DND-41 (cell line): Measurements from ENCODE around the gene NBR1.

Experiments used
- ATAC-seq: fragments of 200-7000 bp; cut with Tn5 transposase; 3 replicates; pipeline ENCODE4 v1.9.1; 2021; ENCODE audit warnings: low read depth; ENCODE audit not compliant: insufficient read depth
- DNase-seq: peaks from one replicate; pipeline ENCODE4 v3.0.0-alpha.2; 2020
- H2AFZ ChIP-seq: 2 replicates; pipeline ENCODE4 v1.6.0; 2012; ENCODE audit warnings: low read depth, low read length
- H3K27ac ChIP-seq: 2 replicates; pipeline ENCODE4 v1.5.1; 2012; ENCODE audit warnings: low read length, inconsistent platforms
- H3K27me3 ChIP-seq: fragments of 200-600 bp; sonication (generic); 2 replicates; pipeline ENCODE4 v1.6.0; 2012; ENCODE audit warnings: low read length, mild to moderate bottlenecking, inconsistent platforms; ENCODE audit not compliant: insufficient read depth, poor library complexity
- H3K36me3 ChIP-seq: 2 replicates; pipeline ENCODE4 v1.5.1; 2012; ENCODE audit warnings: low read length, inconsistent platforms; ENCODE audit not compliant: insufficient read depth
- H3K4me1 ChIP-seq: 2 replicates; pipeline ENCODE4 v1.5.1; 2012; ENCODE audit warnings: mild to moderate bottlenecking, low read length; ENCODE audit not compliant: insufficient read depth
- H3K4me2 ChIP-seq: 2 replicates; pipeline ENCODE4 v1.6.0; 2012; ENCODE audit warnings: mild to moderate bottlenecking, moderate library complexity, low read length, inconsistent platforms; ENCODE audit not compliant: insufficient read depth
- H3K4me3 ChIP-seq, 2 experiments: fragments of 200-600 bp in 1 of 2; shearing (Covaris generic) in 1 of 2; 2 replicates each; pipeline ENCODE4 v1.5.1; 2012 to 2016; ENCODE audit warnings: inconsistent platforms in 2 of 2, low read length in 2 of 2, mild to moderate bottlenecking in 2 of 2, low read depth in 1 of 2, moderate library complexity in 1 of 2
- H3K79me2 ChIP-seq: 2 replicates; pipeline ENCODE4 v1.6.0; 2012; ENCODE audit warnings: low read length, inconsistent platforms; ENCODE audit not compliant: insufficient read depth
- H3K9ac ChIP-seq: 2 replicates; pipeline ENCODE4 v1.6.0; 2012; ENCODE audit warnings: low read depth, mild to moderate bottlenecking, inconsistent platforms, low read length, moderate library complexity
- H3K9me3 ChIP-seq: 2 replicates; pipeline ENCODE4 v1.5.1; 2012; ENCODE audit warnings: low read length, moderate library complexity, mild to moderate bottlenecking, inconsistent platforms; ENCODE audit not compliant: insufficient read depth, severe bottlenecking
- H4K20me1 ChIP-seq: 2 replicates; pipeline ENCODE4 v1.6.0; 2012; ENCODE audit warnings: low read length; ENCODE audit not compliant: insufficient read depth
- EZH2 ChIP-seq: IDR thresholded peaks from 3 replicates; pipeline ENCODE4 v1.6.1; 2012; ENCODE audit warnings: borderline replicate concordance, low read depth, mild to moderate bottlenecking, moderate library complexity, low read length, inconsistent platforms; ENCODE audit not compliant: severe bottlenecking
- TF ChIP-seq, protein P1 (sequence below): IDR thresholded peaks from 2 replicates; pipeline ENCODE4 v1.5.1; 2012; ENCODE audit warnings: borderline replicate concordance, low read length, moderate library complexity, mild to moderate bottlenecking; ENCODE audit not compliant: poor library complexity, severe bottlenecking; ENCODE audit errors: extremely low read depth

Gene NBR1, protein sequence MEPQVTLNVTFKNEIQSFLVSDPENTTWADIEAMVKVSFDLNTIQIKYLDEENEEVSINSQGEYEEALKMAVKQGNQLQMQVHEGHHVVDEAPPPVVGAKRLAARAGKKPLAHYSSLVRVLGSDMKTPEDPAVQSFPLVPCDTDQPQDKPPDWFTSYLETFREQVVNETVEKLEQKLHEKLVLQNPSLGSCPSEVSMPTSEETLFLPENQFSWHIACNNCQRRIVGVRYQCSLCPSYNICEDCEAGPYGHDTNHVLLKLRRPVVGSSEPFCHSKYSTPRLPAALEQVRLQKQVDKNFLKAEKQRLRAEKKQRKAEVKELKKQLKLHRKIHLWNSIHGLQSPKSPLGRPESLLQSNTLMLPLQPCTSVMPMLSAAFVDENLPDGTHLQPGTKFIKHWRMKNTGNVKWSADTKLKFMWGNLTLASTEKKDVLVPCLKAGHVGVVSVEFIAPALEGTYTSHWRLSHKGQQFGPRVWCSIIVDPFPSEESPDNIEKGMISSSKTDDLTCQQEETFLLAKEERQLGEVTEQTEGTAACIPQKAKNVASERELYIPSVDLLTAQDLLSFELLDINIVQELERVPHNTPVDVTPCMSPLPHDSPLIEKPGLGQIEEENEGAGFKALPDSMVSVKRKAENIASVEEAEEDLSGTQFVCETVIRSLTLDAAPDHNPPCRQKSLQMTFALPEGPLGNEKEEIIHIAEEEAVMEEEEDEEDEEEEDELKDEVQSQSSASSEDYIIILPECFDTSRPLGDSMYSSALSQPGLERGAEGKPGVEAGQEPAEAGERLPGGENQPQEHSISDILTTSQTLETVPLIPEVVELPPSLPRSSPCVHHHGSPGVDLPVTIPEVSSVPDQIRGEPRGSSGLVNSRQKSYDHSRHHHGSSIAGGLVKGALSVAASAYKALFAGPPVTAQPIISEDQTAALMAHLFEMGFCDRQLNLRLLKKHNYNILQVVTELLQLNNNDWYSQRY

DNA sequence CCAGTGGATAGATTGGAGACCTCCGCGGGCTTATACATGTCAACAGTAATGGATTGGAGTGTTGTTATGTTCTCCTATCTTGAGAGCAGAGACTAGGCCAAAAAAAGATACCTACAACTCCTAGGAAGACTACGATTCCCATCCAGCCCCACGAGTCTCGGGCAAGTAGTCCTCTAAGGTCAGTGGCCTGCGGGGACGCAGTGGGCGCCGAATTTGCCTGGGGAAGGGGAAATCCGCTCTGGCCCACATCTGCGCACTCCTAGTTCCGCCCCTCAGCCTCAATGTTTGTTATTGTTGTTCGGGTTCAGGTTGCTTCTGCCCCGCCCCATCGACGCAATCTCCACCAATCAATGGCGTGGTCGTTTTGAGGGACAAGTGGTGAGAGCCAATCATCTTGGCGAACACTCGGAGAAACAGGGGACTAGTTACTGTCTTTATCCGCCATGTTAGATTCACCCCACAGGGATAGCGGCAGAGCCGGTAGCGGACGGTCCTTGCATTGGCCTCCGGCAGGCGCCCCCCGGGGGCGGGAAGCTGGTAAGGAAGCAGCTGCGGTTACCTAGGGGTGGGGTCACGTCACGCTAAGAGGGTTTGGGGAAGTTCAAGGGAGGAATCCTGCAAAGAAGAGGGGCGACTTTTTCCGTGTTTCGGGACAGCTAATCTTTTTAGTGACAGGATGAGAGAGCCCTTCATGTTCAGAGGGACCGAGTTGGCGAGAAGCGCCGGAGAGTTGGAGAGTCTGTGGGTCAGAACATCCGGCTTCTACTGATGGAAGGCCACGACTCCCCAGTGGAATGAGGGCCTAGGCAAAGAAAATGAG lies at the start of gene NBR1:
NBR1 (plus strand) TSS at position 449 of the 820 bp plus-strand sequence. CDS start 4,586 bp downstream, outside the sequence.
- Histone ChIP-seq H3K27ac (peak within 1 kb of the TSS; percentile 97), H2AFZ (peak within 1 kb of the TSS; percentile 86), H4K20me1 (no peaks in the 10 kb centered on the region), H3K9me3 (no peaks in the 10 kb centered on the region), H3K4me2 (peak within 1 kb of the TSS; percentile 95), H3K79me2 (peaks cover 63% of the 10 kb centered on the region), H3K4me3 (peak within 1 kb of the TSS; percentile 68 to 88), H3K4me1 (peaks cover 42% of the 10 kb centered on the region), H3K27me3 (no peaks in the 10 kb centered on the region), H3K9ac (peak within 1 kb of the TSS; percentile 86), H3K36me3 (peaks cover 9% of the 10 kb centered on the region)
- DNase-seq (peak; percentile 98), ATAC-seq (peak; percentile 87)
- TF ChIP-seq, protein P1, sequence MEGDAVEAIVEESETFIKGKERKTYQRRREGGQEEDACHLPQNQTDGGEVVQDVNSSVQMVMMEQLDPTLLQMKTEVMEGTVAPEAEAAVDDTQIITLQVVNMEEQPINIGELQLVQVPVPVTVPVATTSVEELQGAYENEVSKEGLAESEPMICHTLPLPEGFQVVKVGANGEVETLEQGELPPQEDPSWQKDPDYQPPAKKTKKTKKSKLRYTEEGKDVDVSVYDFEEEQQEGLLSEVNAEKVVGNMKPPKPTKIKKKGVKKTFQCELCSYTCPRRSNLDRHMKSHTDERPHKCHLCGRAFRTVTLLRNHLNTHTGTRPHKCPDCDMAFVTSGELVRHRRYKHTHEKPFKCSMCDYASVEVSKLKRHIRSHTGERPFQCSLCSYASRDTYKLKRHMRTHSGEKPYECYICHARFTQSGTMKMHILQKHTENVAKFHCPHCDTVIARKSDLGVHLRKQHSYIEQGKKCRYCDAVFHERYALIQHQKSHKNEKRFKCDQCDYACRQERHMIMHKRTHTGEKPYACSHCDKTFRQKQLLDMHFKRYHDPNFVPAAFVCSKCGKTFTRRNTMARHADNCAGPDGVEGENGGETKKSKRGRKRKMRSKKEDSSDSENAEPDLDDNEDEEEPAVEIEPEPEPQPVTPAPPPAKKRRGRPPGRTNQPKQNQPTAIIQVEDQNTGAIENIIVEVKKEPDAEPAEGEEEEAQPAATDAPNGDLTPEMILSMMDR, result peak; percentile 47
- no peak for TF ChIP-seq EZH2

DNA sequence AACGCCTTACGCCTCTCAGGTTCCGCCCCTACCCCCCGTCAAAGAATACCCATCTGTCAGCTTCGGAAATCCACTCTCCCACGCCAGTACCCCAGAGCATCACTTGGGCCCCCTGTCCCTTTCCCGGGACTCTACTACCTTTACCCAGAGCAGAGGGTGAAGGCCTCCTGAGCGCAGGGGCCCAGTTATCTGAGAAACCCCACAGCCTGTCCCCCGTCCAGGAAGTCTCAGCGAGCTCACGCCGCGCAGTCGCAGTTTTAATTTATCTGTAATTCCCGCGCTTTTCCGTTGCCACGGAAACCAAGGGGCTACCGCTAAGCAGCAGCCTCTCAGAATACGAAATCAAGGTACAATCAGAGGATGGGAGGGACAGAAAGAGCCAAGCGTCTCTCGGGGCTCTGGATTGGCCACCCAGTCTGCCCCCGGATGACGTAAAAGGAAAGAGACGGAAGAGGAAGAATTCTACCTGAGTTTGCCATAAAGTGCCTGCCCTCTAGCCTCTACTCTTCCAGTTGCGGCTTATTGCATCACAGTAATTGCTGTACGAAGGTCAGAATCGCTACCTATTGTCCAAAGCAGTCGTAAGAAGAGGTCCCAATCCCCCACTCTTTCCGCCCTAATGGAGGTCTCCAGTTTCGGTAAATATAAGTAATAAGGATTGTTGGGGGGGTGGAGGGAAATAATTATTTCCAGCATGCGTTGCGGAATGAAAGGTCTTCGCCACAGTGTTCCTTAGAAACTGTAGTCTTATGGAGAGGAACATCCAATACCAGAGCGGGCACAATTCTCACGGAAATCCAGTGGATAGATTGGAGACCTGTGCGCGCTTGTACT lies 45.7 kb upstream of the NBR1 start, which contains the start of gene BRCA1:
BRCA1 (minus strand) TSS at position 232 of the 834 bp plus-strand sequence. CDS start 1,268 bp downstream, outside the sequence.
- H3K4me2 ChIP-seq, result peak within 1 kb of the TSS; percentile 89
- H3K9me3 ChIP-seq, result no peaks in the 10 kb centered on the region
- H3K4me3 ChIP-seq, result peak within 1 kb of the TSS; percentile 53 to 71
- H3K36me3 ChIP-seq, result peaks cover 31% of the 10 kb centered on the region
- peaks cover 27% of the 10 kb centered on the region for H3K4me1 ChIP-seq
- peaks cover 55% of the 10 kb centered on the region for H3K79me2 ChIP-seq
- DNase-seq, result peak; percentile 98
- peak within 1 kb of the TSS; percentile 78 for H3K9ac ChIP-seq
- peak within 1 kb of the TSS; percentile 85 for H2AFZ ChIP-seq
- no peak for TF ChIP-seq EZH2
- no peaks in the 10 kb centered on the region for H3K27me3 ChIP-seq
- ATAC-seq, result peak; percentile 97
- no peaks in the 10 kb centered on the region for H4K20me1 ChIP-seq
- H3K27ac ChIP-seq, result peak within 1 kb of the TSS; percentile 92

DNA sequence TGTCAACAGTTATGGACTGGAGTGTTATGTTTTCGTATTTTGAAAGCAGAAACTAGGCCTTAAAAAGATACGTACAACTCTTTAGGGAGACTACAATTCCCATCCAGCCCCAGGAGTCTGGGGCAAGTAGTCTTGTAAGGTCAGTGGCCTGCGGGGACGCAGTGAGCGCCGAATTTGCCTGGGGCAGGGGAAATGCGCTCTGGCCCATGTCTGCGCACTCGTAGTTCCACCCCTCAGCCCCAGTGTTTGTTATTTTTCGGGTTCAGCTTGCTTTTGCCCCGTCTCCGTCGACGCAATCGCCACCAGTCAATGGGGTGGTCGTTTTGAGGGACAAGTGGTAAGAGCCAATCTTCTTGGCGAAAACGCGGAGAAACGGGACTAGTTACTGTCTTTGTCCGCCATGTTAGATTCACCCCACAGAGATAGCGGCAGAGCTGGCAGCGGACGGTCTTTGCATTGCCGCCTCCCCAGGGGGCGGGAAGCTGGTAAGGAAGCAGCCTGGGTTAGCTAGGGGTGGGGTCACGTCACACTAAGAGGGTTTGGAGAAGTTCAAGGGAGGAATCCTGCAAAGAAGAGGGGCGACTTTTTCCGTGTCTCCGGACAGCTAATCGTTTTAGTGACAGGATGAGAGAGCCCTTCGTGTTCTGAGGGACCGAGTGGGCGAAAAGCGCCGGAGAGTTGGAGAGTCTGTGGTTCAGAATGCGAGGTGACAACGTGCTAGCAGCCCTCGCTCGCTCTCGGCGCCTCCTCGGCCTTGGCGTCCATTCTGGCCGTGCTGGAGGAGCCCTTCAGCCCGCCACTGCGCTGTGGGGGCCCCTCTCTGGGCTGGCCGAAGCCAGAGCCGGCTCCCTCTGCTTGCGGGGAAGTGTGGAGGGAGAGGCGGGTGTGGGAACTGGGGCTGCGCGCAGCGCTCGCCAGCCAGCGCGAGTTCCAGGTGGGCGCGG lies 44.8 kb upstream of the NBR1 start:
- Histone ChIP-seq H3K36me3 (peaks cover 25% of the 10 kb centered on the region), H4K20me1 (no peaks in the 10 kb centered on the region), H3K27me3 (no peaks in the 10 kb centered on the region), H2AFZ (peak overlapping the region; percentile 82; the same call in 1 of the 2 replicates), H3K9me3 (no peaks in the 10 kb centered on the region), H3K79me2 (peaks cover 55% of the 10 kb centered on the region), H3K27ac (peak overlapping the region; percentile 81), H3K9ac (peak overlapping the region; percentile 63), H3K4me2 (peak overlapping the region; percentile 86), H3K4me3 (peak overlapping the region; percentile 53 to 71), H3K4me1 (peaks cover 27% of the 10 kb centered on the region)
- TF ChIP-seq EZH2, result no peak
- TF ChIP-seq, protein P1, result no peak
- ATAC-seq (no peak), DNase-seq (no peak)
